Activated CD4-positive, CD25-positive, alpha-beta regulatory T cell treated with anti-CD3 and anti-CD28 coated beads, Interleukin-2, amount 50 U/mL, for 72 hours (primary cell): ENCODE results near the gene SON.
"Not testable (repeated sequence)": the region's sequence is repeated elsewhere in the genome, so short reads cannot be mapped to it uniquely, and the experiment has no call there.

ENCODE experiments used
- DNase-seq: peaks from one replicate; pipeline ENCODE4 v3.0.0; 2021

SON gene

DNA sequence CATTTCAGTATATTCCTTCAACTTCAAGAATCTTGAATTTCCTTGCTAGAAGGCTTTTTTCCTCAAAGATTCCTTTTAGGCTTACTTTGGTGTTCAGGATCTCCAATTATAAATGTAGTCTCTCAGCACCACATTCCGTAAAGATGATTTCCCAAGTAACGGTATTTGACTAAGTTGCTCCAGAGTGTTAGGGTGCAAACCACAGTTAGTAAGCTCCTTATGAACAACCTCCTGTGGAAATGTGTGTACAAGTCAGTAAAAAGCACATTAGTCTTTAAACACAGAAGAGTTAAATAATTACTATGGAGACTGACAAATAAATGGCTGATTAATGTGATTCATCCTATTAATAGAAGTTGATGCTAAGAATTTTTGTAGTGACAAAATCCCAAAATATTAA, 35.4 kb downstream of the SON start:
- DNase-seq, result no peak

DNA sequence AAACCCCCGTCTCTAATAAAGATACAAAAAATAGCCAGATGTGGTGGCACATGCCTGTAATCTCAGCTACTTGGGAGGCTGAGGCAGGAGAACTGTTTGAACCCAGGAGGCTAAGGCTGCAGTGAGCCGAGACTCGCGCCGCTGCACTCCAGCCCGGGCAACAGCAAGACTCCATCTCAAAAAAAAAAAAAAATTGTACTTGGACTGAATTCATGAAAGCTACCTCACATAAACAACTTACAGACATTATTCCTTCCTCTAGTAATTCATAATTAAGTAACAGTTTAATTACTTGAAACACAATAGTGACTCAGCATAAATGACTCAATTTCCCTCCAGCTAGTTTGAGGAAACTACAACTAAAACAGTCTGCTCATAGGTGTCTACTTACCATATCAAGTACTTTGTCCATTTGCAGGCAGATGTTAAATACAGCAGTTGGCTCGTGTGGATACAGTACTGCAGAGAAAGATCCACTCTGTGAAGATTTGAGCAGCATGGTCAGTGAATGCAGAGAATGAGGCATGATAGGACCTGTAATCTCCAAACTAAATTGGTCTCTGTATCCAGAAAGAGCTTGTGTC, 36.2 kb downstream of the SON start:
- DNase-seq, result no peak

DNA sequence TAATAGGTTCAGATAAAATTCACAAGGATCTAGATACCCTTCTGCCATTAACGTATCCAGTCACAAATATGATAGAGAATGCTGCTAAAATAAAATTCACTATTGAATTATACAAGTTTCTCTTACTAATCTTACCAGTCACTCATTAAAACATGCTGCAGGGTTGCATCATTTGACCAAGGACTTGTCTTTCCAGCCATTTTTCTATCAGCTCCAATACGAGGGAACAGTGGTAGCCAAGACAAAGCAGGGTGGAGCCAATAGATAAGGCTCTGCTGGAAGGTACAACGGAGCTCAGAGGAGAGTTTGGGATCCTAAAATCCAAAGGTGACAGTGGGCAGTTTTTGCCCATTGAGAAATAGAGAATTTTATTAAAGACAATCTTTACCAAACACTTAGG, 41.6 kb downstream of the SON start:
- no peak for DNase-seq

DNA sequence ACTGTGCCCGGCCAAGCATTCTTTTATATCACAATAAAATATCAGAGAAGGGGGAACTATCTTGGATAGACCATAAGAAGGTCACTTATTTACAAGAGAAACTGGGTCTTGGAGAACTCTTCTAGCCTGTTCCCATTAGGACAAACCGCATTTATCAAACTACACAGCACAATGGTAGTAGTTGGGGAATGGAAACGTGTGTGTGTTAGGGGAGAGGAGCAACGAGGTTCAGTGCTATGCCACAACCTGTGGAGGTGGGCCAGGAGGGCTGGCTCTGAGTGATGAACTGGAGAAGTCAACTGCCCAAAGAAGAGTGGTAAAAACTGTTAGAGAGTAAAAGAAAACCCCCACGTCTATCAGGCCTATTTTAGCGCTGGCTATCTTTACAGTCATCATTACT, 44.1 kb downstream of the SON start:
- DNase-seq, result no peak

DNA sequence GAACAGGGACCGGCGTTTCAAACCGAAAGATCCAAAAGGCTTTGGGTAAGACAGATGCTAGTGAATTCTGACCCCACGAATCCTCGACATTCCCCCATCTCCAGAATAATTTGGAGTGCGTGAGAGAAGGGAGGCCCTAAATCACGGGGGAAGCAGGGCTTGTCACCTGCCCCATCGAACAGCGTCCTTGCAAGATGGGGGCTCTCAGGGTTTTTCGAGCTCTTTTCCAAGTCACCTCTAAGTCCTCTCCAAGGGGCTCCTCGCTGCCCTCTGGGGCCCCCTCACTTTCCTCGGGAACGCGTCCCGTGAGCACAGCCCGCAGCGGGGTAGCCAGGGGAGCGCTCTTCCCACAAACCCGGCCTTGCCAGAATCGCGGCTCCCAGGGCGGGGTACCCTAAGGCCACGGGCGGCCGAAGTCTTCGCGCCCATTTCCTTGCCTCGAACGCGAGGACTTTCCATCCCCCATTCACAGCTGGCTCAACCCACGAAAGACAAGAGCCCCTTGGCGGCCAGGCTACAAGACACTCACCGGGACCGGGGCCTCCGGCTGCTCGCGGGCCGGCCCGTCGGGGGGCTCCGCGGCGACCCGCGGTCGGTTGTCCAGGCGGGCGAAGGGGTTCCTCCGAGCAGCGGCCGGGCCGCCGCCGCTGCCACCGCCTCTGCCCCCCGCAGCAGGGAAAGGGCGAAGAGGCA, 45.1 kb downstream of the SON start:
- DNase-seq, result no peak

DNA sequence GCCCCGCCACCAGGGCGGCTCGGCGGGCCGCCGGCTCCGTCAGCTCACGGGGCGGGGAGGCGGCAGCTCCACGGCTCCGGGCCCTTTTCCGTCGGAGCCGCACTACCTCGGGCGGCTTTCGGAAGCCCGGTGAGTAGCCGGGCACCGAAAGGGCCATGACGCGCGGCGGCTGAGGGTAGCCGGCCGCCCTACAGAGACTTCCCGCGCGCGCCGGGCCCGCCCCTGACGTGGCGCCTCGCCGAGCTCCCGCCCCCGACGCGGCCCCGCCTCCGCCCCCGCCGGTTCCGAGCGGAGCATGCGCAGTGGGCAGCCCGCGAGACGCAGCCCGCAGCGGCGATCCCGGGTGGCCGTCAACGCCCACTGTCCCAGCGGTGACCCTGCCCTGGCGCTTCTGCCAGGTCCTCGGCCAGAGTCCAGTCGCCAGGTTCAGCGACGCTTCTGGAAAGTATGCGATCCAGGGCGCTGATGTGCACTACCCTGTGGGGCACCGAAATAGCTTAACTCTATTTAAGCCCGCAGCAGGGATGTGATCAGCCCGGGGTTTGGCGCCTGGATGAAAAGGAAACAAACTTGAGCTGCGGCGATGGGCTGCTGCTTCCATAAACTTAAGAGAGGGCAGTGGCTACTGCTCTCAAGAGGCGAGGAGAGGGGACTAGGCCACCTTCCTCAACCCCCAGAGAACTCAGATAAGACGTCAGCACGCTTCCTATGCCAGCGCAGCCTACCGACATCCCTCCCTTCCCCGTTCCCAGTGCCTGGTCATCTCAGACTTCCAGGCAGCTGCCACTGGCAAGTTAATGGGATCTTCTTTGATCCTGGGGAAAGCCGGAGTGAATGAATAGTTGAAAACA, 45.9 kb downstream of the SON start, which contains the start of gene DONSON:
TSS of gene DONSON (minus strand) at position 200 of the 851 bp plus-strand sequence. CDS start at position 157, 43 bp downstream.
- DNase-seq, result peak; percentile 96

DNA sequence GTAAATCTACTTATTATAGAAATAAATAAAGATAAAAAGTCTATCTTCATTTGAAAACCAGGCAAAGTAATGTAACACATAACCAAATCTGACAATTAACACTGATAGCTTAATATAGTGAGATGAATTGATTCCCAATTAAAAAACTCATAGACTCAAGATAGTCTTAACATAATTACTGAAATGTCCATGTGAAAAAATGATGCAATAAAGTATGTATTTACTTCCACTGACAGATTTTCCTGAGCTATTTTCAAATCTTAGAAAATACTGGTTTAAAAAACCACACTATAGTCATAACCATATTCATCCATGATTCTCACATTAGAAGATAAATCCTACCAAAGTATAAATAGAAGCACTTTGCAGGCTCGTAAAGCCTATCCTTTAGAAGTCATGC, 55.2 kb downstream of the SON start:
- no peak for DNase-seq

DNA sequence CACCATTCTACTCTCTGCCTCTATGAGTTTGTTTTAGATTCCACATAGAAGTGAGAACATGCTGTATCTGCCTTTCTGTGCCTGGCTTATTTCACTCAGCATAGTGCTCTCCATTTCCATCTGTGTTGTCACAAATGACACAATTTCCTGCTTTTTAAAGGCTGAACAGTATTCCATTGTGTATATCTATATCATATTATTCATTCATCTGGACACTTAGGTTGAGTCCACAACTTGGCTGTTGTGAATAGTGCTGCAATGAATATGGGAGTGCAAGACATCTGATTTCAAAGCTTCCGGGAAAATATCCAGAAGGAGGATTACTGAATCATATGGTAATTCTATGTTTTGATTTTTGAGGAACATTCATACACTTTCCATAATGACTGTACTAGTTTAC, 65.7 kb downstream of the SON start:
- DNase-seq, result no peak

DNA sequence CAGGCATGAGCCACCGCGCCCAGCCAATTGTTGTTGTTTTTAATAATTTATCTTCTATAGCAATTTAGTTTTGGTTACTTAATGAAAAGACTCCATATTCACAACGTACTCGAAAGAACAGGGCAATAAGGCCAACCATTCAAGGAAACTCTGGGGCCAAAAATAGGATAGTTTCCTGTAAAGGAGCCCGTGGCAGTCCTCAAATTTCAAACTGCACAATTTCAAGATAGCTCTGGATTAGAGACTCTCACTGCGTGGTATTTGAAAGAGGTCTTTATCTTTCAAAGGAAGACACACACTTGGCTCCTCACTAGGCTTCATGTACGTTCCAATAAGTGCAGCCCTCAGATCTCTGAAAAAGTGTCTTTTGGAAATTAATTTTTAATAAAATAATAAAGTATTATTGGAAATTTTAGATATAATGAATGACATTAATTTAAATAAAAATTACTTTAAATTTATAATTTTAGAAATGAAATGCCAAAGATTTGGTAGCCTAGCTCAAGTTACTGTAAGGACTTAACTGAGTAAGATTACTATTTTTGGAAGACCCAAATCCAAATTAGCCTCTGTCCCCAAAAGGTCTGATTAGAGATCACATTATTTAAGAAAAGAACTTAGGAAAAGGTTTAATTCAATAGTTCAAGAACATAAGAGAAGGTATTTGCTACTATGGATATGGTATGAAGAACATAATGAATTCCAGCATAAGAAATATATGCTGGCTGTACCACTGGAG, 68.3 kb downstream of the SON start:
- no peak for DNase-seq

DNA sequence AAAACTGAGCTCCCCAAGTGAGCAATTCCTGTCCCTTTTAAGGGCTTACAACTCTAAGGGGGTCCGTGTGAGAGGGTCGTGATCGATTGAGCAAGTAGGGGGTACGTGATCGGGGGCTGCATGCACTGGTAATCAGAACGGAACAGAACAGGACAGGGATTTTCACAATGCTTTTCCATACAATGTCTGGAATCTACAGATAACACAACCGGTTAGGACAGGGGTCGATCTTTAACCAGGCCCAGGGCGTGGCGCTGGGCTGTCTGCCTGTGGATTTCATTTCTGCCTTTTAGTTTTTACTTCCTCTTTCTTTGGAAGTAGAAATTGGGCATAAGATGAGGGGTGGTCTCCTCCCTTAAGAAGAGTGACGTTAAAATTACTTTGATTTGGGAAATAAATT, 74.7 kb downstream of the SON start:
- DNase-seq, result not testable (repeated sequence)

DNA sequence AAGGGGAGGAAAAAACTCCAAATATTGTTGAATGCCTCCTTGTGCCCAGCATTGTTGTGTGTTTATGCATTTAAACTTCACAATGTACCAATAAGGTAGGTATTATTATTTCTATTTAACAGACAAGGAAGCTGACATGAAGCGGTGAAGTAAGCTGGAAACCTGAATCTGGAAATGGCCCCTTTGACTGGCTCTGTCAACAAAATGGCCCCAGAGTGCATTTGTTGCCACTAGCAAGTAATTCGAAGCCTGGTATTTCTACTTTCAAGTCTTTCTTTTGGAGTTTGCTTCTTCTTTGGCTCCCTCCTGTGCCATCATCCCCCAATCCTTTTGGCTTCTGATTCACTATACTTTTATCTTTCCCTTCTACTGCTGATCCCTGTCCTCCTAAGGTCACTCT, 75.6 kb downstream of the SON start:
- no peak for DNase-seq

DNA sequence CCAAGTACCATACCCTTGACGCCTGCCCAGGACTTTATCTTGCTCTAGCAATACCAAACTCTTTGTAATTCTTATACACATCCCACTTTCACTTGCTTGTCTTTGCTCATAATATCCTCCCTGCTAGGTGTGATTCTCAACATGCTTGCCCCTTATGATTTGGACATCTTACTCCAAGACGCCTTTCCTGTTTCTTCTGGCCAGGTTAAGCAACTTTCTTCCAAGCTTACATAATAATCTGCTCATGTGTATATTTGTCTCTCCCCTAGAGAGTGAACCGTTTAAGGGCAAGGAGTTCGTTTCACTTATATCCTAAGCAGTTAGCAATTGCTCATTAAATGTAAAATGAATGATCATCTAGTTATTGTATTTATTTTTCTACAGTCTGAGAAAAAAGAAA, 76.9 kb downstream of the SON start:
- no peak for DNase-seq

DNA sequence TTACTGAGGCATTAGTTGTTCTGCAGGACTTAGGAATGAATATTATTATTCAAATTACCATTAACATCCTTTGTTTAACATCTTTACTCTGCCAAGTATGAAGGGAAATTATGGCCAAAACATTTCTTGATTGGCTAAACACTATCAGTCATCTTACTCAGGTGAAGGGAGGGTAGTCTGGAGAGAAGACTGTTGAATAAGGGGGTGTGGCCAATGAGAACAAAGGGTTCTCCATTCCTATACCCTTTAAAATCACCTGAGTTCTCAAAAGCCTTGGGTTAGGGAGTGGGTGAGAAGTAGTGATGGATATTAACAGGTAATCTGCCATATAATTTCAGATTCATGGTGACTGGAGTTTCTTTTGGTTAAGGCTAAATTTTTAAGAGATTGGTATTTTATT, 79.4 kb downstream of the SON start:
- DNase-seq, result no peak

DNA sequence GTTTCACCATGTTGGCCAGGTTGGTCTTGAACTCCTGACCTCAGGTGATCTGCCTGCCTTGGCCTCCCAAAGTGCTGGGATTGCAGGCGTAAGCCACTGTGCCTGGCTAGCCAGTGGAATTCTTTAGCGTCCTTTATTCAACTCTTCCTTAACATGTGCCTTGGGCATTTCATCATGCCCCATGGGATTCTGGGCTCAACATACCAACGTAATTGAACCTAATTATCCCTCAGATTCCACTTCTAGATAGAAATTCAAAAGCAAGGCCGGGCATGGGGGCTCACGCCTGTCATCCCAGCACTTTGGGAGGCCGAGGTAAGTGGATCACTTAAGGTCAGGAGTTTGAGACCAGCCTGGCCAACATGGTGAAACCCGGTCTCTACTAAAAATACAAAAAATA, 83.3 kb downstream of the SON start:
- DNase-seq, result not testable (repeated sequence)
